Activated T-cell treated with anti-CD3 and anti-CD28 coated beads, Interleukin-2, amount 50 U/mL, for 1 hour (primary cell): ENCODE measurements around the gene SPTBN5.

ENCODE experiments used
- DNase-seq: peaks from one replicate; pipeline ENCODE4 v3.0.0-alpha.2; 2020

The SPTBN5 gene

GRCh38 chr15:41843571-41843970 lies 50.3 kb downstream of the SPTBN5 start:
- DNase-seq: no peak

GRCh38 chr15:41842229-41842628 lies 51.6 kb downstream of the SPTBN5 start:
- no peak for DNase-seq

- no peak for DNase-seq
These were observed 52.7 kb downstream of the SPTBN5 start for GRCh38 chr15:41841131-41841530.

- DNase-seq: no peak
These were observed 53.2 kb downstream of the SPTBN5 start for GRCh38 chr15:41840673-41841072.

- no peak for DNase-seq
These were observed 53.9 kb downstream of the SPTBN5 start for GRCh38 chr15:41839781-41840491.

GRCh38 chr15:41838400-41838897 lies 55.4 kb downstream of the SPTBN5 start, which contains the start of gene PLA2G4B:
TSS of gene PLA2G4B (plus strand) at chr15:41838847. CDS start at chr15:41838914, 67 bp downstream.
- DNase-seq: no peak

- no peak for DNase-seq
These were observed 57.0 kb downstream of the SPTBN5 start for GRCh38 chr15:41836713-41837454.

- DNase-seq: no peak
These were observed 57.8 kb downstream of the SPTBN5 start for GRCh38 chr15:41836073-41836472.

- DNase-seq: no peak
These were observed 59.8 kb downstream of the SPTBN5 start for GRCh38 chr15:41834096-41834495.

- no peak for DNase-seq
These were observed 61.0 kb downstream of the SPTBN5 start for GRCh38 chr15:41832875-41833274.

GRCh38 chr15:41832208-41832607 lies 61.6 kb downstream of the SPTBN5 start:
- no peak for DNase-seq

GRCh38 chr15:41831291-41831690 lies 62.6 kb downstream of the SPTBN5 start:
- DNase-seq: peak; percentile 38

- DNase-seq: no peak
These were observed 63.8 kb downstream of the SPTBN5 start for GRCh38 chr15:41829959-41830646.

- no peak for DNase-seq
These were observed 65.1 kb downstream of the SPTBN5 start for GRCh38 chr15:41828807-41829141.

- peak; percentile 96 for DNase-seq
These were observed 65.7 kb downstream of the SPTBN5 start, which contains the start of gene JMJD7 for GRCh38 chr15:41827880-41828806. TSS of gene JMJD7 (plus strand) at chr15:41828092. CDS start at chr15:41828125, 33 bp downstream.

GRCh38 chr15:41827290-41827879 lies 66.5 kb downstream of the SPTBN5 start:
- no peak for DNase-seq

- no peak for DNase-seq
These were observed 68.0 kb downstream of the SPTBN5 start for GRCh38 chr15:41825572-41826535.

- DNase-seq: no peak
These were observed 68.7 kb downstream of the SPTBN5 start for GRCh38 chr15:41825145-41825544.

GRCh38 chr15:41824062-41824745 lies 69.6 kb downstream of the SPTBN5 start:
- DNase-seq: no peak

- no peak for DNase-seq
These were observed 70.4 kb downstream of the SPTBN5 start for GRCh38 chr15:41823502-41823901.
